DMS114 treated with DMSO at 0.1 percent for 48 hours (cell line): ENCODE results near the gene IL16.

Source experiments
- DNase-seq: peaks from one replicate; lab custom pipeline; 2025; ENCODE audit not compliant: unreplicated experiment; lab: John Stamatoyannopoulos, UW

The IL16 gene

DNA sequence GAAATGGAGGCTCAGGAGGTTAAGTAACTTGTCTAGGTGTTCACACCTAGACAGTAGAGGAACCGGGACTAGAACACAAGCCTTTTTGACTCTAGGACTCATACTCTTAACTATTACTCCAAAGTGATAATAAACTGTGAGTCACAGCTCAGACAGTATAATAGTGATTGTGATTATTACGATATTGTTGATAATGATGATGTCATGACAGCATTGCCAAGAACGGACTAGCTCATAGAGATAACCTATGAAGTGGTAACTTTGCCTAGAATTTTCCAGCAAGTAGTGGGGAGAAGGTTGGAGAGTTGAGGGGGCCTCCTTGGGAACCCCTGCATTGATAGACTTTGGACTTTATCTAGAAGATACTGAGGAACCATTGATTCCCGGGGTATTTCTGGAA lies 93.2 kb downstream of the IL16 start:
- DNase-seq, result no peak

DNA sequence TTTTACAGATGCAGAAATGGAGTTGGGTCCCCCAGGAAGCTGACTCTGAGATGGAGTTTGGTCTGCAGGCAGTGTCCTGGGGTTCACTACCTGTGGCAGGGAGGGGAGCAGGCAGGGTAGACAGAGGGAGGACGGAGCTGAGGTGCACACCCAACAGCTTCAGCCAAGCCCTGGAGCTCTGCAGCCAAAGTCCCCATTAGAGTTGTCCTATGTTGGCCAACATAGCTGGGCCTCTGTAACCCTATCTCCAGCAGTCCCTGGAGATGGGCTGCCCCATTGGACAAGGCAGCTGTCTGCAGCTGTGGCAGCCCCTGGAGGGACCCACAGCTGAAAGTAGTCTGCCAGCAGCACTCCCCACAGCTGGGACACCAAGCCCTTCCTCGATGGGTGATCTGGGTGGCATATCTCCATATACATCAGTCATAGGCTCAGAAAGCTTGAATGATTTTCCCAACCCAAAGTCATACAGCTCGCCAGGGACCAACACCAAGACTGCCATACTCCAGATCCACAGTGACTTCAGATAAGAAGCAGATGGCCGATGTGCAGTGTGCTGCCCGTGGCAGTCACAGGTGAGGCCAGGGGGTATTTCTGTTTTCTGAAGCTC lies 95.3 kb downstream of the IL16 start:
- no peak for DNase-seq

DNA sequence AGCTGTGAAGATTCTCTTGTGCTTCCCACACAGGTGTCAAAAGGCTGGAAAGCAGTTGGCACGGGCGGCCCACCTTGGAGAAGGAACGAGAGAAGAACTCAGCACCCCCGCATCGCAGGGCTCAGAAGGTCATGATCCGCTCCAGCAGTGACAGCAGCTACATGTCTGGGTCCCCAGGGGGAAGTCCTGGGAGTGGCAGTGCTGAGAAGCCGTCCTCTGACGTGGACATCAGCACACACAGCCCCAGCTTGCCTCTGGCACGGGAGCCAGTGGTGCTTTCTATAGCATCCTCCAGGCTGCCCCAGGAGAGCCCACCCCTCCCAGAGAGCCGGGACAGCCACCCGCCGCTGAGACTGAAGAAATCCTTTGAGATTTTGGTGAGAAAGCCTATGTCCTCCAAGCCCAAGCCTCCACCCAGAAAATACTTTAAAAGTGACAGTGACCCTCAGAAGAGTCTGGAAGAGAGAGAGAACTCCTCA lies 95.9 kb downstream of the IL16 start:
- DNase-seq, result no peak

DNA sequence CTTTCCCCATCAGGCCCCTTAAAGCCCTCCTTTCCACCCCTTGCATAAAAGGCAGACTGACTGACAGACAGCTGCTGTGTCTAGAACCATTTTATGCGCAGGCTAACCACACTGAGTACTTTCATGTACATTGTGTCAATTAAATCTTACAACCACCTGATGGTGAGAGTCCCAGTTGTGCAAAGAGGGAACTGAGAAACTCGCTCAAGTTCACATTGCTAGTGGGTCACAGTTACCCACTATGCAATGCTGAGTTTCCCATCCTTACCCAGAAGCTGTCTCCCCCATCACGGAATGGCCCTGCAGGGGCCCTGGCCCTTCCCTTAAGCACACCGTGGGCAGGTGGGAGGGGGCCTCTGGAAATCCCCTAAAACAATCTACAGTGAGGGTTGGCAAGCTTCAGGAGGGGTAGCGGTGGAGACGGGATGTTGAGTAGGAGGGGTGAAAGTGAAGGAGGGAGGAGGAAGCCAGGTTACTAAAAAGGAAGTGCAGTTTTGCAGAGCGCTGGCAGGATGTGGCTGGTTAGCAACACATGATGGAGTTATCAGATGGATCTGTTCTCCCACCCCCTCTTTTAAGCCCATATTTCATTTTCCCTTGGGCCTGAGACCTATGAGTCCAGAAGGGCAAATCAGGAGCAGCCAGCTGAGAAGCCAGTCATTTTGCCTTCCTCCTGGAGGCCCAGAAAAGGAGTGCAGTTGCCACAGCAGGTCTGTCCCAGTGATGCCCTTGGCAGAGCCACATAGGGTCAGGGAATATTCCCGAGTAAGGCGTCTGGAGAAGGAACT lies 97.2 kb downstream of the IL16 start:
- no peak for DNase-seq

DNA sequence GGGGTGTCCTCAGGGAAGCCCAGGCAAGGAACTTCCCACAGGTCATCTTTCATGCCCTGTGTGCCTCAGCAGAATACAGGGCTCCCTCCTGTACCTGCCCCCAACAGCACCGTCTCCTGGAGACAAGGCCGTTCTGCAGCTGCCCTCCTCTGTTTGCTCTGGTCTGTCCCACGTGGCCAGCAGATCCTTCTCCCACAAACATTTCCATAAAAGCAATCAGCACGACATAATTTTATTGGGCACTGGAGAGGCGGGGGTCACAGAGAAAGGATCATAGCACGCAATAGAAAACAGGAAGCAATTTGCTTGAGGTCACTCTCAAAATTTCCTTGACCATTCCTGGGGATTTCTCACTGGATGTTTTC lies 97.8 kb downstream of the IL16 start:
- DNase-seq, result no peak

- DNase-seq, result no peak
Measured at GRCh38 chr15:81295486-81296121, 98.9 kb downstream of the IL16 start.

- DNase-seq, result no peak
Measured at GRCh38 chr15:81296186-81296585, 99.5 kb downstream of the IL16 start.

GRCh38 chr15:81296673-81297072 lies 100.0 kb downstream of the IL16 start:
- no peak for DNase-seq

- no peak for DNase-seq
Measured at GRCh38 chr15:81297147-81297572, 100.5 kb downstream of the IL16 start.

GRCh38 chr15:81297603-81298575 lies 101.2 kb downstream of the IL16 start:
- no peak for DNase-seq

- no peak for DNase-seq
Measured at GRCh38 chr15:81298611-81299010, 101.9 kb downstream of the IL16 start.

DNA sequence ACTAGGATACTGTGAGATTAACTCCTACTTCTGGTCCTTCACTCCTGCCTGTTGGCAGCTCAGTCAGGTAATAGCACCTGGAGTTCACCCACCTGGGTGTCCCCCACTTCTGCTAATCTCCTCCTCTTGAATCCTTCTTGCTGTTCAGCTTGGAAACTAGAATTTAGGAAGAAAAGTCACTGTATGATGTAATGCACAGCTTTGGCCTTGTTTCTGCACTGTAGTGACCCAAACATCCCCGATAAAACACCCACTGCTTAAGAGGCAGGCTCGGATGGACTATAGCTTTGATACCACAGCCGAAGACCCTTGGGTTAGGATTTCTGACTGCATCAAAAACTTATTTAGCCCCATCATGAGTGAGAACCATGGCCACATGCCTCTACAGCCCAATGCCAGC lies 102.5 kb downstream of the IL16 start:
- DNase-seq, result no peak

DNA sequence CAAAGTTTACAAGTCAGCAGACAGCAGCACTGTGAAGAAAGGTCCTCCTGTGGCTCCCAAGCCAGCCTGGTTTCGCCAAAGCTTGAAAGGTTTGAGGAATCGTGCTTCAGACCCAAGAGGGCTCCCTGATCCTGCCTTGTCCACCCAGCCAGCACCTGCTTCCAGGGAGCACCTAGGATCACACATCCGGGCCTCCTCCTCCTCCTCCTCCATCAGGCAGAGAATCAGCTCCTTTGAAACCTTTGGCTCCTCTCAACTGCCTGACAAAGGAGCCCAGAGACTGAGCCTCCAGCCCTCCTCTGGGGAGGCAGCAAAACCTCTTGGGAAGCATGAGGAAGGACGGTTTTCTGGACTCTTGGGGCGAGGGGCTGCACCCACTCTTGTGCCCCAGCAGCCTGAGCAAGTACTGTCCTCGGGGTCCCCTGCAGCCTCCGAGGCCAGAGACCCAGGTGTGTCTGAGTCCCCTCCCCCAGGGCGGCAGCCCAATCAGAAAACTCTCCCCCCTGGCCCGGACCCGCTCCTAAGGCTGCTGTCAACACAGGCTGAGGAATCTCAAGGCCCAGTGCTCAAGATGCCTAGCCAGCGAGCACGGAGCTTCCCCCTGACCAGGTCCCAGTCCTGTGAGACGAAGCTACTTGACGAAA lies 103.1 kb downstream of the IL16 start:
- no peak for DNase-seq

DNA sequence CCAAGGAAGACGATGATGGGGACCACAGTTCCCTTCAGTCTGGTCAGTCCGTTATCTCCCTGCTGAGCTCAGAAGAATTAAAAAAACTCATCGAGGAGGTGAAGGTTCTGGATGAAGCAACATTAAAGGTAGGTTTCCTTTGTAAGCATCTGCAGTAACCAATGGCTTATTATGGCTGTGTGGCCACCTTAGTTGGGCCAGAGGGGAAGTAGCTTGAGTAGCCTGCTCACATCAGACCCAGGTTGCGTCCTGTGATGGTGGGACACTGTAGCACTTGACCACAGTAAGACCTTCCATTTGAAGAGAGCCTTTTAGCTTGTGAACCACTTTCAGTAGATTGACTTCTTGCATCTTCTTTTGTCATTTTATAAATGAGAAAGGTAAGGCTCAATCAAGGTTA lies 104.7 kb downstream of the IL16 start:
- no peak for DNase-seq

- no peak for DNase-seq
Measured at GRCh38 chr15:81301815-81302399, 105.2 kb downstream of the IL16 start.

DNA sequence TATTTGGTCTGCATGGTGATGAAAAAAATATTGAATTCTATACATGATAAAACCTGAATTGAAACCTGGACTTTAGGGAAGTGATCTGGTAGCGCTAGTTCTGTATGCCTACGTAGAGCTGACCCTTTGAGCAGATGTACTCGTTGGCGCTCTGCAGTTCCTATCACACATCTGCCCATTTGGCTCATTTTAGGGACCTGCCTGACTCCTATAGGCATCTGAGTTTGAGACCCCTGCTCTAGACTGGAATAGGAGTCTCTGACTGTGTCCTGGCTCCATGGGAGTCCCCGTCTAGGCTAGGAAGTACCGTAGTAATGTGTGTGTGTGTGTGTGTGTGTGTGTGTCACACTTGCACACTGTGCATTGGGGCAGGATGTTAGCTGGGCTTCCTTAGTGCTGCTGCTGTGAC lies 106.0 kb downstream of the IL16 start:
- no peak for DNase-seq

DNA sequence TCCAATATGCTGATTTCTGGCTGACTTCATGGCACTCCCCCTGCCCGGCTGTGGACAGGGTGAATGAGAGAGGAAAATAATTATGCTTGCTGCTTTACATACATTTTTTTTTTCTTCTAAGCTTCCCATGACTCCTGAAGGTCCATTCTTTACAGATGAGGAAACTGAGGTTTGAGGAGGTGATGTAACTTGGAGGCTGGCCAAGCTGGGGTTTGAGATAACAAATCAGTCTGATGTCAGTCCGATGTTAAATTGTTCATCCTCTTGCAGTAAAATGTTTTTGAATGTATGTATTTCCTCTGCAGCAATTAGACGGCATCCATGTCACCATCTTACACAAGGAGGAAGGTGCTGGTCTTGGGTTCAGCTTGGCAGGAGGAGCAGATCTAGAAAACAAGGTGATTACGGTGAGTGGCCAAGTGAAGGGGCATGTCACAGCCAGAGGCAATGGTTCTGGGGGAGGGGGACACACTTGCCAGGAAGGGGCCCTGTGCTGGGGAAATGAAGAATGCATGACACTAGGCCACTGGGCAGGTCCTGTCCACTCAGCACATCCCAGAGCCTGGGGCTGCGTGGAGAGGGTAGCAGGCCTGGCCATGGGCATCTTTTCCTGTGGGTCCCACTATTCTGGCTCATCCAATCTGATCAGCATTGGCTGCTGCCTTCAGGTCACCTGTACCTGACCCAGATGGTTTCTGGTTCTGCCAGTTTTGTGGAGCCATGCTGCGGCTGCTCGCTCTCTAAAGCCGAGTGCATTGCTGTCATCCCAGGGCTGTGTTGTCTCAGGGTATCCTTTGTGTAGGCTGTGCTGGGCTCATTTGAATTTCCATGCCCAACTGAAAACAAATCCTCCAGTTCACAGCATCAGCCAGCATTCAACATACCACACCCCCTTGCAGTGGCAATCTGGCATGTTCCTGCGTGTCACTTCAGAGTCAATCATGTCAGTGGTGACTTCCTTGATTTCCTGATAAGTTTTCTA lies 106.9 kb downstream of the IL16 start:
- DNase-seq, result no peak

GRCh38 chr15:81304226-81304625 lies 107.5 kb downstream of the IL16 start:
- DNase-seq, result no peak

DNA sequence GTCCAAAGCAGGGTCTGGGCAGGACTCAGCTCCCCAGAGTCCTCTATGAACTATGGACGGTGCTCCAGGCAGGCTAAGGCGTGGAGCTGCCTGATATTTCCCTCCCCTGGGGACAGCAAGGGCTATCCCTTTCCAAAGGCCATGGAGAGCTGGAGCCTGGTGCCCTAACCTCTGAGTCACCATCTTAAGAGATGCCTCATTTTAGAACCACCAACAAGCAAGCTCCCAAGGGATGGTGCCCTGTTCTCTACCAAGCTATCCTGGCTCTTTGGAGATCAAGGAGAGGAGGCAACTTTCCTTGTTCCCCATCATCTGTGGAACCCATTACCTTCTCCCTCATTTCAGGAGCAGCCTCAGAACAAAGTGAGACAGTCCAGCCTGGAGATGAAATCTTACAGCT lies 111.6 kb downstream of the IL16 start:
- no peak for DNase-seq
